ENCODE results near the gene RCOR2.

The RCOR2 gene

DNA sequence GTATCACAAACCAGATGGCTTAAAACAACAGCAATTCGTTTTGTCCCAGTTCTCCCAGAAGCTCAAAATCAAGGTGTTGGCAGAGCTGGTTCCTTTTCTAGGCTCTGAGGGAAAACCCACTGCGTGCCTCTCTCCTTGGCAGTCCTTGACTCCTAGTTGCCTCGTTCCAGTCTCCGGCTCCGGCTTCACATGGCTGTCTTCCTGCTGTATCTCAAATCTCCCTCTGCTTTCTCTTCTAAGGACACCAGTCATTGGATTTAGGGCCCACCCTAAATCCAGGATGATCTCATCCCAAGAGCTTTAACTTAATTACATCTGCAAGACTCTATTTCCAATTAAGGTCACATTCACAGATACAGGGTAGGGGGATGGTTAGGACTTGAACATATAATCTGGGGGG lies 12.7 kb upstream of the RCOR2 start:
- no peak for DNase-seq

DNA sequence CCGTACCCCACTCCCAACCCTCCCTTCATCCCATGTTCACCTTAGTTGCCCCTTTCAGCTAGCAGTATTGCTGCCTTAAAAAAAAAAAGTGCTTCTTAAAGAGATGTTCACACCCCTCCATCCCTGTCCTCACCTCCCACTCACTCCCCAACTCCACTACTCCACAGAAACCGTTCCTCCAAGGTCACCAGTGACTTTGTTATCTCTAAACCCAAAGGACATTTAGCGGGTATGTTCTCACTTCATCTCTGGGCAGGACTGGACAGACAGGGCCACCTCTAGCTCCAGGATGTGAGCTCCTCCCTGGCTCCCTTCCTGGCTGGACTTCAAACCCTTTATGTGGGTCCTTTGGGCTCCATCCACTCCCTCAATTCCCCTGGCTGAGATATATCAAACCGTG lies 6.4 kb upstream of the RCOR2 start:
- no peak for DNase-seq

DNA sequence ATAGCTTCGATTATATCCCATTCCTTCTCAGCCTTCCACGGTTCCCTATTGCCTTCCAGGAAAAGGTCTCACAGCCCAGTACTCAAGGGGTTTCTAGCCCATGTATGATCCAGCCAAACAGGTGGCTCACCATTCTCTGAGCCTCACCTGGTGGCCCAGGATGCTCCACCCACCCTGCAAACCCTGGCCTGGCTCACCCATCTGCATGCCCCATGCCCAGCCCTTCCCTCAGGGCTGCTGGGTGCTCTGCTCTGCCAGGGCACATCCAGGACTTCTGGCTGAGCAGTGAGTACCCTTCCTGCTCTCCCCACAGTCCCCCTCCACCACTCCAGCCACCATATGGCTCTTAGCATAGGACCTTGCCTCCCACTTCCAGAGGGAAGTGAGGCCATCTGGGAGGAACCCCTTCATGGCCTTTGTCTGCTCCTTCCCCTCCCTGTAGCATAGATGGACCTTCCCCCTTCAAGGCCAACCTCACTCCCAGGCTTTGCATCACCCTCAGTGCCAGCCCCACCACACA lies 5.8 kb upstream of the RCOR2 start:
- DNase-seq, result no peak

DNA sequence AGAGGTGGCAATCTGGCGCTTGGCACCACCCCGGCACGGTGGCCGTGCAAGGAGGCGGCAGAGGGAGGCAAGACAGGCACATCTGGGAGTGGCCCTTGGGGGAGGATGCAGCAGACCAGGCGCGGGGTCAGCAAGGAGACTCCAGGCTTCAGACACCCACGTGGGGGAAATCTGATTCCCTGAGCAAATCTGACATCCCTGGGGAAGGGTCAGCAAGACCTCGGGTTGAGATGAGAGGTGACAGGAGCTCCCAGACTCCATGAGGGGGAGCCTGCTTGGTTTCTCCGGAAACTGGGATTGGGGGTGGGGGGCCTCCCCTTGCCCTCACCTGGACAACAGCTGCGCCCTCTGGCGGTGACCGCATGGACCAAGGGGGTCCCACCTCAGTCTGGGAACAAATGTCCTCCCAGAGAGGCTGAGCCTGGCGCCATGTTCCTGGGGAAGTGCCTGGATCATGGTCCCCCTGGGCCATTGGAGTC lies 4.0 kb upstream of the RCOR2 start:
- DNase-seq, result peak; percentile 58

DNA sequence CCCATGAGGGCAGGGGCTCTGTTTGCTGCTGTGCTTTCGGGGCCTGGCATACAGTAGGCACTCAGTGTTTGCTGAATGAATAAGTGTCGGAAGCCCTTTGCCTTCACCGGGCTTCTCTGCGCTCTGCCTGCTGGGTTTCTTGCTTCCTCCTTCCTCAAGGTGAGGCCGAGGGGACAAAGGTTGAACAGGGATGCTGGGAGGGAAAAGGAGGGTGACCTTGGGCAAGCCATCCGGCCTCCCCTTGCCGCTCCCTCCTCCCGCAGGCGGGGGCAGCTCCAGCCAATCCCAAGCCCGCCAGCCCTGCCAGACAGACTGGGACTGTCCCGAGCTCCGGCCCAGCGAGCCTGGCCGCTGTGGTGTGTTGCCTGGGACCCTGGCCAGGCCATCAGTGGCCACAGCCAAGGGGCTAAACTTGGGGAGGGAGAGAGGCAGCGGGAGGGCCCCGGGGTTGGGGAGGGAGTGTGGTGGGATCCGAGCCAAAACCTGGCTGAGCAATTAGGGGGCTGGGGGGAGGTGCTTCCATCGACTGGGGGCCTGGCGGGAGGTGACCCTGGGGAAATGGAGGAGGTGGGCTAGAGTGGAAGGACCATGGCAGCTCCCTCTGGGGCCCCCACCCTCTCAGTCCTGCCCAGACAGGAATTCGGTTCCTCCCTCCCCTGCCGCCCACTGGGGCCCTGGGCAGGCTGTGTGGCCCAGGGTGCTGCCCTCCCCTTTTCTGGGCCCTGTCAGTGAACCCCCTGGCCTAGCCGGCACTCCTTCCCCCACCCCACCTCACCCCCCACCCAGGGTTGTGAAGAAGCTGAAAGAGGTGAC lies 3.4 kb upstream of the RCOR2 start:
- DNase-seq, result peak; percentile 67

DNA sequence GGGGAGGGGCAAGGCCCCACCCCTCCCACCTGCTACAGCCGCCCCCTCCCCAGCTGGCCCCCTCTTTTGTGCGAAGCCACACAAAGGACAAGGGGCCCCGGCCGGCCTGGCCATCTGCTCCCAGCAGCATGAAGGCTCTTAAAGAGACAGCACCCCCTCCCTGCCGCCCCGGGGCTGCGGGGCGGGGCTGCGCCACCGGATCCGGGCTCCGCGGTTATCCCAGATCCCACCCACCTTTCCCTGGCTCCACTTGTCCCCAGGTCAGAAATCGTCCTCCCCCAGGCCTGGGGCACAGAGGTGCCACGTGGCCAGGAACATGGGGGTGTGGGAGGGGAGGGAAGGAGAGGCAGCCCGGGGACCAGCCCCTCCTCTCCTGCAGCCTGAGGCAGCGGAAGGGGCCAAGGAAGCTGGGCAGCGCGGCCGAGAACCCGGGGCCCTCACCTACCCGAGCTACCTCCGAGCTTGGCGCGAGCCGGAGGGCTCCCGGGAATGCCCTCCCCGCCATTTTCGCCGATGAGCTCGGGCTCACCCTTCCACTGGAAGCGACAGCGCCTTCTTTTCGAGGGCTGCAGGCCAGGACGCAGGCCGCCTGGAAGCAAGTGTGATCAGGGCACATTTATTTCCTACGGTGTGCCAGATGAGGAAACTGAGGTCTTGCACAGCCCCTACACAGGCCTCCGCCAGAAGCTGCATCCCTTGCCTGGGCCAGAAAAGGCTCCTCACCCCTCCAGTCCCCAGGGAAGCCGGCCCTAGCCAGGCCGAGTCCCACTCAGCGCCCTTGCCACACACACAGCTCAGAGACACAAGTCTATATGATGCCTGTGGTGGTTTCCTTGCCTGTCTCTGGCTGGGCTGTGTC lies 2.5 kb upstream of the RCOR2 start:
- DNase-seq, result peak; percentile 78

DNA sequence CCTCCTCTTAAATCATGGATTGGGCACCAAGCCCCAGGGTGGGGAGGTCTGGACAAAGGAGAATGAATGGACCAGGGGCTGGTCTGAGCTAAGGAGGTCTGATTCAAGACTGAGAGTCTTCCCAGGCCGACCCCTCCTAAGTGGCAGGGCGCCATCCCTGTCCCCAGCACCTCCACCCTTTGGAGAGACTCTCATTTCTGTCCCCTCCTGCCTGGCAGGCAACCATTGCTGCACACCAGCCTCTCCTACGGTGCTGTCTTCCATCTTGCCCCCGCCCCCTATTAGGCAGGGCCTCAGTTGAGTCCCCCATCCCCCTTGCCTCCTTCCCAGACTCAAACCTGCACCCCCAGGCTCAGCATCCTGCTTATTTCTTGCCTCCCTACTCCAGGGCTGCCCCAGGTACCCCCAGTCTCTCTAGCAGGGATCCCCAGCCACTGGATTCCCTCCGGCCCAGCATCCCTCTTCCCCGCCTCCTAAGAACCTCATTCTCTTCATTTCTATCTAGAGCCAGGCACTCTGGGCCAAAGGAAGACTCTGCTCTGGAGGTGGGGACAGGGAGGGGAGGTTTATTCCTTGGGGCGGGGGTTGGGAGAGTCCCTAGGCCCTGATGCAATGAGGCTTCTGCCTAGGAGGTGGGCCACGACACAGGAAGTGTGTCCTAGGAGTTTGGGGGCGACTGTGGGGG lies 1.7 kb upstream of the RCOR2 start:
- DNase-seq, result no peak

DNA sequence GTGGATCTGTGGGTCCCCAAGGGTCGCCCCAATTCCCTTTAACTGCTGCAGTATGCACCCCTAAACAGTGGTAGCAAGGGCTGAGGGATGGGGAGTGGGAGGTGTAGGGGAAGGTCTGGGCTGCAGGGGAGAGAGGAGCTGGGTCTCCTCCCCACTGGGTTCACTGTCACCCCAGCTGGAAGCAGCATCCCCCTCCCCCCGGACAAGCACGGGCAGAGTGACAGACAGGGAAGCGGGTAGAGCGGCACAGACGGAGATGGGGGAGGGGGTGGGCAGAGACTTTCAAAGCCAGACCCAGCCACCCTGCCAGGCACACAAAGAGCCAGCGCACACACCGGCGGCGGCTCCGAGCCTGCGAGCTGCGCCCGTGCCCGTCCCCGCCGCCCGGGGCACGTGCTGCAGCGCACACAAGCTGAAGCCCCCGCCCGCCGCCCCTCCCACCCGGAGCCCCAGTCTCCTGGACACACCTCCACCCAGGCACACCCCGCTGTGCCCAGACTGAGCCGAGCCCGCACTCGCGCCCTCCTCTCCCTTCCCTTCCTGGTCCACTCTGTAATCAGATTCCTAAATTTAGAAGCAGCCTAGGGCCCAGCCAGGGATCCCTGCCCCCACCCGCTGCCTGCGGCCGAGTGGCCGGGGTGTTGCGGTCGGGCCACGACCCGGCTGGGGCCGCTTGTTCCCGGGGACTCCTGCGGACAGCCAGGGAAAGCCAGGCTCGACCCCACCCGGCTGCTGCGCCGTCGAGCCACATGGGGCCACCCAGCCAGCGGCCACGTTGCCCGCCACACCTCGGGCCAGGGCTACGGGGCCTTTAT lies 935 bp upstream of the RCOR2 start:
- peak; percentile 74 for DNase-seq

DNA sequence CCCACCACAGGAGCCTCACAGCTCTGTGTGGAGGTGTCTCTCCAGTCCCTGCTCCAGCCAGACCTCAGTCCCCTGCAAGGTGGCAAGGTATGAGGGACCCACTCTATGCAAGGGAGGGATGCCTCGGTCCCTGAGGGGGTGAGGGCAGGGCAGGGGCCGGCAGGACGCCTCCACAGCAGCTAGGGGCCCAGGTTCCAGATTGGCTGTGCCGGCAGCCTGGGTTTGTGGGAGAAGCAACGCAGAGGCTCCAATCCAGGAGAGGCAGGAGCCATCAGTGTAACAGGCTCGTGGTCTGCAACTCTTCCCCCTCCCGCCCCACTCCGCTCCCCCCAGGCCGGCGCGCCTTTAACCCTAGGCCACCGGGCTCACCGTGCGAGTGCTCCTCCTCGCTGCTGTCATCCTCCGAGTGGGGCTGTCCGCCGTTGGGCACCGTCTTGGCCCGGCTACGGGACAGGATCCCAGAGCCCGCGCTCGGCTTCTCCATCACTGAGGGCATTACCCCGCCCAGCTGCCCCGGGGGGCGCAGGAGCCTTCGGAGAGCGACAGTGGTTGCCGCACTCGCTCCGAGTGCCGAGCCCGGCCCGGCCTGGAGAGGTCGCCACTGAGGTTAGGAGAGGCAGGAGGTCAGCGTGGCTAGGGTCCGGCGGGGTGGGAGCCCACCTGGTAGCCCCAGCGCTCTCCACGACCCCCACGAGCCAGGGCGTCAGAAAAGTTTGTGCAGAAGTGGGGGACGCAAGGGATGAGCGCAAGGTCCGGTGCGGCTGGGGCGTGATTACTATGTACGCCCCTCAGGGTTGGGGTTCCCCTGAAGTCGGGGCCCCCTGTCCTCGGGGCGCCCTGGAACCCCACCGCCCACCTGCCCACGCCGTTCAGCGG lies 765 bp downstream of the RCOR2 start:
- peak; percentile 65 for DNase-seq

DNA sequence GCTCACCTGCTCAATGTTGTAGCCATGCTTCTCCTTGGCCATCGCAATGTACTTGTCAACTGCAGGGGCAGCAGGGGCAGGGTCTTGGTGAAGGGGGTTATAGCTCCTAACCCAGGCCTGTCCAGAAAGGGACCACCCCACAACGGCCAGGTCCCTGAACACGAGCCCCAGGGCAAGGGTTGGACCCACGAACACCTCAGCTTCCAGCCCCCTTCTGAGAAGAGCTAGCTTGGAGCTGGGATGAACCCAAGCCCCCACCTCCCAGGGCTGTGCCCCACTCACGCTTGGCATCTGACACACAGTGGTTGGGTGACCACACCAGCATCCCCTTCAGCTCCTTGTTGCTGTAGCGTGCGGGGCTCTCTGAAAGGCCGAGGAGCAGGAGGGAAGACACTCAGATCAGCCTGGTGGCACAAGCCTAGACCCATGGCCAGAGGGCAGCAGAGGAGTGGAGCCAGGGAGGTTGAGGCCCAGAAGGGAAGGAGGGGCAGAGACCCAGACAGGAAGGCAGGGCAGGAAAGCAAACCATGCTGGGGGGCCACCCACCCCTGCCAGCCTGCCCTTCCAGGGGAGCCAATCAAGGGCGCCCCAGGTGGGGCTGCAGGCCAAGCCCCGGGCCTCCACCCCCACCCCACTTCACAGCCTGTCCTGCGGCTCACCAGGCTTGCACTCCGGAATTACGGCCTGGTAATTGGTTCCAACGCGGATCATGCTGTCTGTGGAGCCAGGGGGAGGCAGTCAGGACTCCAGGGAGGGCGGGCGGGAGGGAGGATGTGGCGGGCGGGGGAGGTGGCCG lies 1.9 kb downstream of the RCOR2 start:
- no peak for DNase-seq

DNA sequence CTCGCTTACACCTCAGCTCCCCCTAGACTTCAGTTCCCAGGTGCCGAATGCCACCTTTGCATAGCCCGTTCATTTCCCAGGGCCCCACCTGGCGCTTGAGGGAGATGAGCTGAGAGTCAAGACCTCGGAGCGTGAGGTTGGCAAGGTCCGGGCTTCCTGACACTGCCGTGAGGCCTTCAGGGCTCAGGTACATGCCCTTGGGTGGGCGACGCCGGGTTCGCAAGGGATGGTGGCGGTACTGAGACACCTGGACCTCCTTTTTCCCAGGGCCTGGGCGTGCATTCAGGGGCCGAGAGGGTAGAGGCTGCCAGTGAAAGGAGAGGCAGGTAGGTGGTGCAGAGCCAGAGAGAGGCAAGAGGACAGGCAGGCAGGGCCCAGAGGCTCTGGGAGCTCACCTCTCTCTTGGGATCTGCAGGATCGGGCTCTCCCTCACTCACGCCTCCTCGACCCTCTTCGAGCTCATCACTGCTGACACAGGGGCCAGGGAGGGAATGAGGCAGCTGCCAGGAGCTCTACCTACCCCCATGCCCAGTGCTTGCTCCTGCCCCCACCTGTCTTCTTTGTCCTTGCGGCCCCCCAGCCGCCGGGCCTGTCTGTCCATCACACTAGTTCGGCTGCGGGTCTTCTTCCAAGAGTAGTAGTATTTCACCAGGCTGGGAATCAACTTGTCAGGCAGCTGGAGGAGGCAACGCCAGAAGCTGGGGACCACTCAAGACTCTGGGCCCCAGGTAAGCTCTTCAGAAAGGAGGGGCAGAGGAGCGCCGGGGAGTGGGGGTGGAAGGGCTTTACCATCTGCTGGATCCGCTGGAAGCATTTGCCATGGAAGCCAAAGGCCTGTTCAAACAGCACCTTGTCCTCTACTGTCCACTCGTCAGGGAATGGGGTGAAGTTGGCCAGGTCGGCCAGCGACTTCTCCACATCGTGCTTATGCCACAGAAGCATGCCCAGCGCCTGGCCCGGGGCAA lies 2.8 kb downstream of the RCOR2 start:
- no peak for DNase-seq

DNA sequence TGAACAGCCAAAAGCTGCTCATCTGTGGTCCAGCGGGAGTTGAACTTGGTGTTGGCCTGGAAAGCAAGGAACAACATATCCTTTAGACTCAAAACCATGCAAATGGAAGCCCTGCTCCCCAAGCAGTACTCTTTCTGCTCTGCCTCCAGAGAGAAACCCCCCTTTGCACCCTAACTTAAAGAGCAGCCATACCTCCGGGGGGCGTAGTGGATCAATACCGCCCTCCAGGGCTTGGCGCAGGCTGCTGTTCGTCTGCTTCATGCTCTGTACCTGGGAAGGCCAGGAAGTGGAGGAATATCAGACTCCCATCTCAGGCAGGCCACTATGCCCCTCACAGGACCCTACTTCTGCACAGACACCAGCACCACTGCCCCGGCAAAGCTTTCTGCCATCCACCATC lies 4.3 kb downstream of the RCOR2 start:
- no peak for DNase-seq

DNA sequence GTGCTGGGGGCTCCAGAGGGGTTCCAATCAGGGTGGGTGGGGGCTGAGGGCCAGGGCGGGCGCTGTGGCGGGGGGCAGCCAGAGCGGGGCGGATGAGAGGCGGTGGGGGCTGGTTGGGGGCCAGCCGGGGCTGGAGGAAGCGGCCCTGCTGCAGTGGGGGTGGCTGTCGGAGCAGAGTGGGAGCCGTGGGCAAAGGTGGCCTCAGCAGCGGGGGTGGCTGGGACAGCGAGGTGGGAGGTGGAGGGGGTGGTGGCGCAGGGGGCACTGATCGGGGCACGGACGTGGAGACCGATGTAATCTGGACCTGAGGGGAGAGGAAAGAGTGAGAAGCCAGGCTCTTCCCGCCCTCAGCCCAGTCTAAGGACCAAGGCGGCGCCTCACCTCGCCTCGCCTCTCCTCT lies 5.1 kb downstream of the RCOR2 start:
- DNase-seq, result no peak

DNA sequence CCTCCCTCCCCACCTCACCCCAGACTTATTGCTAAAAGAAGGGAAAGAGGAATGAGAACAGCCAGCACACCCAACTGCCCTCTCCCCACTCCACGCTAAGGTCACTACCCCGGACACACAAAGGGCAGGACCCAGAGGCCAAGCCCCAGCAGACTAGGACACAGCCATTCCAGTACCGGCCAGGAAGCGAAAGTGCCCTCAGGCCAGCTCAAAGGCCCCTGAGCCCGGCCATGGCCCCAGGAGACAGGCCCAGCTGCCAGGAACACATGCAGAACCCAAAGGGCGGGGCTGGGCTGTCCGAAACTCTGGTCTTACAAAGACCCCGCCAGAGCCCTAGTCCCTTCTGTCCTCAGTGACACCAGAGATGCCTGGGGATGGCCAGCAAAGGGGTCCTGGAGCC lies 5.5 kb downstream of the RCOR2 start:
- no peak for DNase-seq

DNA sequence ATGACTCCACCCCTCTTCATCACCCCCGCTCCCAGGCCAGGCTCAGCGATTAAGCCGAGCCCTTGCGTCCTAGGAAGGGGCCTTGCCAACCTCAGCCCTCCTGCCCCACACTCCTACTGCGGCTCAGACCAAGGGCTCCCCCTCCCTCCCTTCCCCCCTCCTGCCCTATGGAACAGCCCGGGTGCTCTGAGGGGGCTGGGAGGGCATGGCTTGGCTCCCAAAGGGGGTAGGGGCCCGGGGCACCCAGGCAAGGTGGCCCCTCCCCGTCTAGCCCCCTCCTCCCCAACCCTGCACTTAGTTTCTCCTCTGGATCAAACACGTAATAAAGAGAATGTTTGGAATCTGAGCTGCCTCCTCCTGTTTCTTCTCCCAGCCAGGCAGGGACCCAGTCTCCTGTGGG lies 6.3 kb downstream of the RCOR2 start:
- no peak for DNase-seq

DNA sequence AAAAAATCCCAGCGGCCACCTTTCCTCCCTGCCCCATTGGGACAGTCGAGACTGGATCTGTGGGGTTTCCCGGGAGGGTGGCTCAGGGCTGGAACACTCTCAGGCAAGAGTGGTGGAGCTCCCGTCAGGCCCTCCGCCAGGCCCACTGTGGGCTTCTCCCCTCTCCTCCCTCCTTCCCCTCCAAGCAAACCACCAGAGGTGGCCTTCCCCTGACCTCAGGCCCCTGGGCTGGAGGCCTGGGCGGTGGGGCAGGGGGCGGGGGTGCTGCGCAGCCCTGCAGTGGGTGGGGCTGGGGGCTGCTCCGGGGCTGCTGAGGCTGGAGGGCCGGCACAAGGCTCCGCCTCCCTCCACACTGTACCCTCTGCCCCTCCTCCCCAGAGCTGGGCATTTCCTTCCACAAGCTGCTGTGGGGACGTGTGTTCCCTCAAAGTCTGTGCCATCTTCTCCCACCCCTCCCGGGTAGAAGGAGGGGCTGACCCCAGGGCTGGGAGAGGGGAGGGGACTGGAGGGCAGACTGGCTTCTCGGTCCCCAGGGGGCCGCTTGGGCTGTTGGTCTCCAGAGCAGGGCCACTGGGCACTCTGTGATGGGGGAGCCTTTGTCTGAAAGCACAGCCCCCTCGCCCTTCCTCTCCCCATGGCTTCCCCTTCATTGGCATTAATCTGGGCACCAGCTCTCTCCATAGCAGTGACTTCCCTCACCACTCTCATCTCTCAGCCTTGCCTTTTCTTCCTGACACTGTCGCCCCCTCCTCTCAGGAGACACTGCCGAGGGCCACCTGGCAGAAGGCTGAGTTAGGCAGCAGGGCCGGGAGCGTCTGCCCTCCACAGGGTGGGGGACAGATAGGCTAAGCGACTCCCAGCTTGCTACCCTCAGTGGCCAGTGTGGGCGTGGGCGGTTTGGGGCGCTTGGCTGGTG lies 7.1 kb downstream of the RCOR2 start:
- peak; percentile 47 for DNase-seq

DNA sequence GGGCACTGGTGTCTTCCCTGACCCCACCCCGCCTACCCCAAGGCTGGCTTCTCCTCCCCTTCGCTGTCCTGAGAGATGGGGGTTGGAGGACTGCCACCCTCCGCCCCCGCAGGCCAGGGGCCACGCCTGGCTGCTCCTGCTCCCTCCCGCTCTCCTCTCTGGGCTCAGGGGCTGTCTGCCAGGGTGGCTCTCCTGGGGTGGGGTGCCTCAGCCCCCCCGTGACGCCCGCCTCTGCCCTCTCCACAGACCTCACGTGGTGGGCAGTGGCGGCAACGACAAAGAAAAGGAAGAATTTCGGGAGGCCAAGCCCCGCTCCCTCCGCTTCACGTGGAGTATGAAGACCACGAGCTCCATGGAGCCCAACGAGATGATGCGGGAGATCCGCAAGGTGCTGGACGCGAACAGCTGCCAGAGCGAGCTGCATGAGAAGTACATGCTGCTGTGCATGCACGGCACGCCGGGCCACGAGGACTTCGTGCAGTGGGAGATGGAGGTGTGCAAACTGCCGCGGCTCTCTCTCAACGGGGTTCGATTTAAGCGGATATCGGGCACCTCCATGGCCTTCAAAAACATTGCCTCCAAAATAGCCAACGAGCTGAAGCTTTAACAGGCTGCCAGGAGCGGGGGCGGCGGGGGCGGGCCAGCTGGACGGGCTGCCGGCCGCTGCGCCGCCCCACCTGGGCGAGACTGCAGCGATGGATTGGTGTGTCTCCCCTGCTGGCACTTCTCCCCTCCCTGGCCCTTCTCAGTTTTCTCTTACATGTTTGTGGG lies 8.1 kb downstream of the RCOR2 start:
- peak; percentile 63 for DNase-seq

Measured in right kidney (tissue), 1 donor.